ENCODE measurements around the gene SLBP.

SLBP gene

GRCh38 chr4:1757836-1758235, 45.7 kb upstream of the SLBP start:
- no peak for TF ChIP-seq CTCF (IDR thresholded peaks at IDR 0.05; ENCODE audit: borderline replicate concordance, control extremely low read depth, extremely low read depth, insufficient read depth, missing control alignments)
- in situ Hi-C loops (cut with MboI; ENCODE audit: low sequenced_read_pairs, unreplicated experiment): no loop called here
- no peak for DNase-seq (ENCODE audit: low spot score)

DNA sequence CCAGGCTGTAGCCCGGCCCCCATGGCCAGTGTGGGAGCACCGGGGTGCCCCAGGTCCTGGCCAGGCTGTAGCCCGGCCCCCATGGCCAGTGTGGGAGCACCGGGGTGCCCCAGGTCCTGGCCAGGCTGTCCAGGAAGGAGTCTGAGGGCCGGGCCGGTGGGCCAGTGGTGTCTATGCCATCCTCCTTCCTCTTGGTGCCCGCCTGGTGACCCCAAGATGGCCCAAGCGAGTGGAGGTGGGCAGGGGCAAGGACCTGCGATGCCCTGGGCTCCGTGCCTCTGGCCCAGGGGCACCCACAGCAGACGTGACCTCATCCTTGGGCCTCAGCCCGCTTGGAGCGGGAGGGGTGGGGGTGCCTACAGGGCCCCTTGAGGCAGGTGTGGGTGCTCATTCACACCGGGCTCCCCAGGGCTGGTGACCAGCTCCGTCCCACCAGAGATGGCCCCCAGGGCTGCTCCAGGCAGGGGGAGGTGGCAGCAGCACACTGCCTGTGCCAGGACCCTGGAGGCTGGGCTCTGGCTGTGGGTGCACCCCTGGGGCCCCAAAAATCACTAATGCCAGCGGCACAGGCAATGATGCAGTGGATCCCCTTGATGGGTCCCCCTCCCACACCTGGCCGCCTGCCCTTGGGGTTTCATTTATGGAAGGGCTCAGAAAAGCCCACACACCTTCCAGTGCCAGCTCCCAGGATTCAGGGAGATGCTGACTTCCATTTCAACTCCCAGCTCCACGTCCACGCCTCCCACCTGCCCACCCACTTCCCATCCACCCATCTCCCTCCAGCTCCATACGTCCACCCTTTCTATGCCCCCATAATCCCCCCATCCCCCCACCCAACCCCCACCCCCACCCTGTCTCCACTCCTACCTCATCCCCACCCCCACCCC, 45.0 kb upstream of the SLBP start:
- TF ChIP-seq CTCF (IDR thresholded peaks at IDR 0.05; ENCODE audit: borderline replicate concordance, control extremely low read depth, extremely low read depth, insufficient read depth, missing control alignments): no peak
- DNase-seq (ENCODE audit: low spot score): no peak
- in situ Hi-C loops (cut with MboI; ENCODE audit: low sequenced_read_pairs, unreplicated experiment): no loop called here

GRCh38 chr4:1756079-1756478, 44.0 kb upstream of the SLBP start:
- in situ Hi-C loops (cut with MboI; ENCODE audit: low sequenced_read_pairs, unreplicated experiment): no loop called here
- no peak for DNase-seq (ENCODE audit: low spot score)

DNA sequence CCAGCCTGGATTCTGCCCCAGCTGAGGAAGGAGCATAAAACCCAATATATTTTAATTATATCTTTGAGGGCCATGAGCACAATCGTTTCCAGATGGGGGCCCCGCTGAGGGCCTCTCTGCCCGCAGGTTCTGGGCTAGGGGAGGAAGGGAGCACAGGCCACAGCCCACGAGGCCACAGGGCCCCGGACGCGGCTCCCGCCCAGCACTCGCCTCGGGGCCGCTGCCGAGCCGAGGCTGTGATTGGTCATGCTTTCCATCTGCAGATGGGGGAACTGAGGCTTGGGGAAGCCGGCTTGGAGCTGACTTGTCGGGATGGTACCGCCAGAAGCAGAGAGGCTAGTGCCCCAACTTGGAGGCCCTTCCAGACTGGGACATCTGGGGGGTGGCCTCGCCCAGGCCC, 43.2 kb upstream of the SLBP start:
- DNase-seq (ENCODE audit: low spot score): no peak
- in situ Hi-C loops (cut with MboI; ENCODE audit: low sequenced_read_pairs, unreplicated experiment): no loop called here
- TF ChIP-seq CTCF (IDR thresholded peaks at IDR 0.05; ENCODE audit: borderline replicate concordance, control extremely low read depth, extremely low read depth, insufficient read depth, missing control alignments): no peak

More at GRCh38 chr4:1756079-1756478, 44.0 kb upstream of the SLBP start:
- TF ChIP-seq CTCF (IDR thresholded peaks at IDR 0.05; ENCODE audit: borderline replicate concordance, control extremely low read depth, extremely low read depth, insufficient read depth, missing control alignments): no peak

GRCh38 chr4:1754336-1754735, 42.2 kb upstream of the SLBP start:
- in situ Hi-C loops (cut with MboI; ENCODE audit: low sequenced_read_pairs, unreplicated experiment): no loop called here
- no peak for DNase-seq (ENCODE audit: low spot score)
- TF ChIP-seq CTCF (IDR thresholded peaks at IDR 0.05; ENCODE audit: borderline replicate concordance, control extremely low read depth, extremely low read depth, insufficient read depth, missing control alignments): no peak

- DNase-seq (ENCODE audit: low spot score): no peak
- in situ Hi-C loops (cut with MboI; ENCODE audit: low sequenced_read_pairs, unreplicated experiment): no loop called here
- TF ChIP-seq CTCF (IDR thresholded peaks at IDR 0.05; ENCODE audit: borderline replicate concordance, control extremely low read depth, extremely low read depth, insufficient read depth, missing control alignments): no peak
Observed at GRCh38 chr4:1753697-1754311, 41.7 kb upstream of the SLBP start.

Measured in GM13976 (cell line).